HG02884 (cell line): ENCODE data around the gene SYN1.
A peak's percentile ranks its signal among the peaks of the same experiment; 100 is the strongest.
"Not testable (repeated sequence)": the region's sequence is repeated elsewhere in the genome, so short reads cannot be mapped to it uniquely, and the experiment has no call there.

Experiments used
- ATAC-seq: cut with Tn5 transposase; IDR thresholded peaks from one replicate; pipeline ENCODE4 v1.9.1; 2021; ENCODE audit warnings: mild to moderate bottlenecking, moderate library complexity; ENCODE audit not compliant: unreplicated experiment

Gene SYN1

DNA sequence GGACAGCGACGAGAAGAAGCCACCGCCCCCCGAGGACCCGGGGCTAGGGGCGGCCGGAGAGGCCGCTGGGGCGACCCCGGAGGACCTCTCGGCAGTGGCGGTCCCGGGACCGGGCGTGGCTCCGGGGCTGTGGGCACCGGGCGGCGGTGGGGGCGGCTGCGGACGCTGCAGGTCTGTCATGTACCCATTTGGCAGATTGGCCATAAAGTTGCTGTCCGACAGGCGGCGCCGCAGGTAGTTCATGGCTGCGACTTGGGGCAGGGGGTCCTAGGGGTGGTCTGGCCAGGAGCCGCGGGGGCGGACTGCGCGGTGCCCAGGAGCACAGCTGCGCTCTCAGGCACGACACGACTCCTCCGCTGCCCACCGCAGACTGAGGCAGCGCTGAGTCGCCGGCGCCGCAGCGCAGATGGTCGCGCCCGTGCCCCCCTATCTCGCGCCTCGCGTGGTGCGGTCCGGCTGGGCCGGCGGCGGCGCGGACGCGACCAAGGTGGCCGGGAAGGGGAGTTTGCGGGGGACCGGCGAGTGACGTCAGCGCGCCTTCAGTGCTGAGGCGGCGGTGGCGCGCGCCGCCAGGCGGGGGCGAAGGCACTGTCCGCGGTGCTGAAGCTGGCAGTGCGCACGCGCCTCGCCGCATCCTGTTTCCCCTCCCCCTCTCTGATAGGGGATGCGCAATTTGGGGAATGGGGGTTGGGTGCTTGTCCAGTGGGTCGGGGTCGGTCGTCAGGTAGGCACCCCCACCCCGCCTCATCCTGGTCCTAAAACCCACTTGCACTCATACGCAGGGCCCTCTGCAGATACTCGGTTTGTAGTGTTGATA lies at the start of gene SYN1:
TSS of gene SYN1 (minus strand) at position 372 of the 817 bp plus-strand sequence. CDS start at position 243, 129 bp downstream.
- ATAC-seq: no peak

GRCh38 chrX:47665797-47666196 lies 46.1 kb upstream of the SYN1 start:
- ATAC-seq: not testable (repeated sequence)

- no peak for ATAC-seq
Observed at GRCh38 chrX:47664737-47665136, 45.1 kb upstream of the SYN1 start.

GRCh38 chrX:47662144-47662657 lies 42.5 kb upstream of the SYN1 start:
- ATAC-seq: no peak

- no peak for ATAC-seq
Observed at GRCh38 chrX:47661539-47661938, 41.9 kb upstream of the SYN1 start.

DNA sequence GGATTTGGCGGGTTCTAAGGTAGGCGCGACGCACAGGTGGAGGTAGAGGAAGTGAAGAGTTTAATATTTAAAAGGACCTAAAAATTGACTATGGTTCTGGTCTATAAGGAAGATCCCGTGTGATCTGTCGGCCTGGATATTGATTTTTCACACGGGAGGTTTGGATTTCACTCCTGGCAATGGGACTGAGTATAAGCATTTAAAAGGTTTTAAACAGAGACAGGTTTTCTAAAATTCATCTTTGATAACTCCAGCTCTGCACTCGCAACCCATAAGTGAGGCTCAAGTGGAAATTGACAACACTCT lies 39.7 kb upstream of the SYN1 start:
- no peak for ATAC-seq

DNA sequence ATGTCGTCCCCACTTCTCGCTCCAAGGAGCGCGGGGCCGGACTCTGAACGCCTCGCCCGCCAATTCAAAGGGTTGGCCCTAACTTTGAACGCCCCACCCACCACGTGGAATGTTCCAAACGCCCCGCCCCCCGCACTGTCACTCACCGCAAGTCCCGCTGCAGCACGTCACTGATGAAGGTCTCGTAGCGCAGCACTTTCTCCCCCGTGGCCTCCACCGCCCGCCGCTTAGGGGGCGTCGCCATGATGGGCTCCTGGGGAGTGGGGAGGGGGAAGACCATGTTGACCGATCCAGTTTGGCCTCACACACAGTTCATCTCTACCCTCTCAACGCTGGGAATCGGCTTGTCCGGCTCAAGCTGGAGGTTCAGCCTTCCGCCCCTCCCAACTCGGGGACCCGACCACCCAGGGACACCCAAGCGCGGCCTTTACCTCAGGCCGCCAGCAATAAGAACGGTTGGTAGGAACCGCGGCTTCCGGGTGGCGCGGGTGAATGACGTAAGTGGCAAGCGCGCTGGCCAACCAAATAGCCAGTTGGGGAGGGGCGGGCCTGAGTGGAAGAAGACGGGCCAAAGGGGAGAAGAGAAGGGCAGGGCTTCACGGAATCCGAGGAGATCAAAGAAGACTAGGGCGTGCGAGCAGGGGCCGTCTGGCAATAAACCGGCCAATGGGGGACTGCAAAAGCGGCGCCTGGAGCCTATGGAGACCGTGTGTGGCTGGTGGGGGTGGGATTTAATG lies 39.2 kb upstream of the SYN1 start, which contains the start of gene UXT:
TSS of gene UXT (minus strand) at position 497 of the 737 bp plus-strand sequence. CDS start at position 244, 253 bp downstream.
- peak; percentile 80 for ATAC-seq

DNA sequence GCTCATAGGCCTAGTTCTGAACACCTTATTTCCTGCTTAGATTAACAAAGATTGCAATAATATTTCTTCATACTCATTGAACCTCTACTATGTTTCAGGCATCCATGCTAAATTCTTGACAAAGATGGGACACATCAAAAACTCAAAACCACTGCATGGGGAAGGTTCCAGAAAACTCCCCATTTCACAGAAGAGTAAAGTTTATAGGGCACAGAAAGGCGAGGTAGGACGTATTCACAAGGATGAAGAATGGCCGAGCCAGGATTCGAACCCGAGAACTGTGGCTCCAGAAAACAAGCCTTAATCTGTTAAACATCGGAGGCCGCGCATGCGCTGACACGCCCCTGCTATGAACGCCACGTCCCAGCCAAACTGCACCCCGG lies 38.6 kb upstream of the SYN1 start:
- no peak for ATAC-seq

- no peak for ATAC-seq
Observed at GRCh38 chrX:47651043-47651905, 31.6 kb upstream of the SYN1 start.

DNA sequence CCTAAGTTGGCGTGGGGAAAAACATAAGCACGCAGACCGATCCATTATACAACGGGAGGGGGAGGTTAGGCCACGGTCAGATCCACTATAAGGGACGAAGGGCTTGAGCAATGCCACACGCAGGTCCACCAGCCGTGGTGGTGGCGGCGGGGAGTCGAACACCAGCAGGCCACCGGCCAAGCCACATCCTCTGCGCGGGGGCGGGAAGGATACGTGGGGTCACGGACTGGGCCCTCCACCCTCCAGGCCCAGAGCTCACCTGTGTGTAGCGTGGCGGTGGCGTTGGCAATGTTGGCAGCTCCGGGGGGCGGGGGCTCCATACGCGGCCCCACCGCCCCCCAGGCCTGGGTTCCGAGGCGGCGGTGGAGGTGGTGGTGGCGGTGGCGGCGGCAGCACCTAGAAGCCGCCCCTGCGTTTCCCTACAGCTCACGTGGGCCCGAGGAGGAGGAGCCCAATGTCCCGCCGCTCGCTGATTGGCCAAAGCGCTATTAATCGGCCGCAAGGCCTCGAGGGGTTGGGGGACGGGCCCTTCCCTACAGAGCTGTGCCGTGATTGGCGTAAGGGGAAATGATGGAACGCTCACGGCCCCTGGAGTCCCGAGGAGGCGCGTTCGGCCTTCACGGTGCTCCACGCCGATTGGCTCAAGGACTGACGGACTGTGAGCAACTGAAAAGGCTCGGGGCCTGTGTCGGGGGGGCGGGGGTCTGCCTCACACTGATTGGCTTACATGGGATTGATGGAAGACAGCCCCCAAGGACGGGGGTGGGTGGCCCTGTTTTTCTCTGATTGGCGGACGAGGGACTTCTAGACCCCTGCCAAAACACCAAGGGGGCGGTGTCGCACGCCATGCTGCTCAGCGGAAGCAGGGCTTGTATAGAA lies 30.7 kb upstream of the SYN1 start, which contains the start of gene ELK1:
TSS of gene ELK1 (minus strand) at position 400 of the 879 bp plus-strand sequence. CDS start 9,122 bp downstream, outside the sequence.
- ATAC-seq: peak; percentile 84

DNA sequence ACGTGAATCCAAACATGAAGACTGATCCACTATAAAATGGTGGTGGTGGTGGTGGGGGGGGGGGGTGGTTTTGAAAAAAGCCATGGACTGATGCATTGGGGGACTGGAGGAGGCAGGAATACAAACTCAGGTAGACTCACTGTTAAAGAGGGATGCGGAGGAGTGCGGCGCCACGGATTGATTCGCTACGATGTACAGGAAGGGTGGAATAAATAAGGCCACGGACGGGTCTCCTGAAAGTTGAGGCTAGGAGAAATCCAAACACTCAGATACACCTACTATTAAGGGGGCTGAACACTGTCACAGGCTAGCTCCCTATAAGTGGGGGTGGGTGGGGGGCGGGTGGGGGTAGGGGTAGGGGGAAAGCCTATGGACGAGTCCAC lies 30.1 kb upstream of the SYN1 start:
- ATAC-seq: no peak

DNA sequence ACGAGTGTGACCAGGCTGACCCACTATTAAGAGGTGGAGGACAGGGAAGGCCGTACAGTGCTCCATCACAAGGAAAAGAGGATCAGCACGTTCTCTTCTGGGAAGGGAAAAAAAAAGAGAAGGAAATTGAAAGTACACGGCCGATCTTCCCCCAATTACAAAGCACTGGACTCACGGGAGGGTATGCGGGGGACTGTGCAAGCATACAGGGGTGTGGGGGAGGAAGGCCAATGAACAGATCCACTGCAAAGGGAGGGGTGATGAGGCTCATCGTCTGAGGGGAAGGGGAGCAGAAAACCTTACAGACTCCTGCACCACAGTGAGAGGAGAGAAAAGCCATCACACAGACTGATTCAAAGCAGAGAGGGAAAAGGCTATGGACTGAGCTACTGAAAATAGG lies 29.6 kb upstream of the SYN1 start:
- ATAC-seq: no peak

- ATAC-seq: no peak
Observed at GRCh38 chrX:47648376-47648775, 28.7 kb upstream of the SYN1 start.

DNA sequence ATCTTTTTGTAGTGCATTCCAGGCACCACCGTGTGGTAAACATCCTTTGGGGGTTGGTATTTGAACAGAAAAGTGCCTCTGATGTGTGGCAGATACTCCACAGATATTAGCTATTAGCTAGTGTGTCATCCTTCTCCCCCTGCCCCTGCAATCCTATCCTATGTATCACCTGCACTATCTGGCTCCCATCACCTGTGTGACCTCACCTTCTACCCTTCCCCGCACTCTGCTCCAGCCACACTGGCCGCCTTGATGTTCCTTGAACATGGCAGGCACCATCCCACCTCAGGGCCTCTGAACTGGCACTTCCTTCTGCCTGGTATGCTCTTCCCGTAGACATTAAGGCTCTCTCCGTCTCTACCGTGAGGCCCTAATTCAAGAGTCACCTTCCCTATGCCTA lies 27.0 kb upstream of the SYN1 start:
- ATAC-seq: no peak

DNA sequence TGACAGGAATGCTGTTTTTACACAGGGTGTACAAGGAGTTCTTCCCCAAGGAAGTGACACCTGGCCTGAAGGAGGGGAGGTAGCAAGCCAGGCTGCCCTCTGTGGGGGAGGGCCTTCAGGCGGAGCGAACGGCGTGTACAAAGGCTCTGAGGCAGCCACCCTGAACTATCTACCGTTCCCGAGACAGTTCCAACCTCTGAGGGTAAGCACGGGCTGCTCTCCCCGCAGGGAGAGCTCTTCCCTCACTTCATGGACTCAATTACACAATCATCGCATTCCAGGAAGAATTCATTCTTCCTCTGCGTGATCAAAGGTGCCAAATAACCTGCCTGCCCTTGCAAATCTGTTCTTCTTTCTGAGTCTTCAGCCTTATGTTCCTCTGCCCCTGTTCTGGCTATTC lies 25.9 kb upstream of the SYN1 start:
- ATAC-seq: no peak

GRCh38 chrX:47644557-47645091 lies 25.0 kb upstream of the SYN1 start:
- no peak for ATAC-seq

- ATAC-seq: no peak
Observed at GRCh38 chrX:47643926-47644325, 24.3 kb upstream of the SYN1 start.

DNA sequence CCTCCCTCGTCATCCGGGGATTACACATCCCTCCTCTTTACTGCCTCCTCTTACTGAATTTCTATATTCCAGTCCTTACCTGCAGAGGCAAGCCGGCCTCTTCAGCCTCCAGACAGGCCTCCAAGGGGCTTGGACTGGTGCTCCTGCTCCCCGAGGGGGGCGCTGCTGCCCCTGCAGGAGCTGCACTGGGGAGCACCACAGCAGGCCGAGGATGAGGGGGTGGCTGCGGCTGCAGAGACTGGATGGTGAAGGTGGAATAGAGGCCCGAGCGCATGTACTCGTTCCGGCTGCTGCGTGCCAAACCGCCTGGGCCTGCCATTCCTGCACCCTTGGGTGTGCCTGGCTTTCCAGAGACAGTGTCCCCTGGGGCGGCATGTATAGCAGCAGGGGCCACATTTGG lies 19.2 kb upstream of the SYN1 start:
- ATAC-seq: no peak

- ATAC-seq: no peak
Observed at GRCh38 chrX:47637546-47638195, 18.0 kb upstream of the SYN1 start.
